ENCODE results near the gene ZZZ3.

GRCh38 chr1:77668924-77669449, 13.5 kb downstream of the ZZZ3 start:
- no peak for TF ChIP-seq CTCF (IDR thresholded peaks at IDR 0.05)
- no peak for TF ChIP-seq EP300 (IDR thresholded peaks at IDR 0.05)
- no peak for TF ChIP-seq POLR2A (IDR thresholded peaks at IDR 0.05)

All from suprapubic skin (tissue), 3 donors.